Measurements from ENCODE around the gene ATP9B.
"Not testable (repeated sequence)": the region's sequence is repeated elsewhere in the genome, so short reads cannot be mapped to it uniquely, and the experiment has no call there.

The ATP9B gene

DNA sequence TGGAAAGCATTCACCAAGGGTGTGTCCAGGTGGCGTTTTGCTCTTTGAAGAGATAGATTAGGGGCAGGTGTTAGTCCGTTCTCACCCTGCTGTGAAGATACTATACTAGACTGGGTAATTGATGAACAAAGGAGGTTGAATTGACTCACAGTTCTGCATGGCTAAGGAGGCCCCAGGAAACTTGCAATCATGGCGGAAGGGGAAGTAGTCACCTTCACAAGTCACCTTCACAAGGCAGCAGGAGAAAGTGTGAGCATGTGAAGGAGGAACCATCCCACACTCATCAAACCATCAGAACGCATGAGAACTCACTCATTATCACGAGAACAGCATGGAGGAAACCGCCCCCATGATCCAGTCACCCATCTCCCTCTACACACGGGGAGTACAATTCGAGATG lies 190.8 kb downstream of the ATP9B start:
- TF ChIP-seq, protein P1, sequence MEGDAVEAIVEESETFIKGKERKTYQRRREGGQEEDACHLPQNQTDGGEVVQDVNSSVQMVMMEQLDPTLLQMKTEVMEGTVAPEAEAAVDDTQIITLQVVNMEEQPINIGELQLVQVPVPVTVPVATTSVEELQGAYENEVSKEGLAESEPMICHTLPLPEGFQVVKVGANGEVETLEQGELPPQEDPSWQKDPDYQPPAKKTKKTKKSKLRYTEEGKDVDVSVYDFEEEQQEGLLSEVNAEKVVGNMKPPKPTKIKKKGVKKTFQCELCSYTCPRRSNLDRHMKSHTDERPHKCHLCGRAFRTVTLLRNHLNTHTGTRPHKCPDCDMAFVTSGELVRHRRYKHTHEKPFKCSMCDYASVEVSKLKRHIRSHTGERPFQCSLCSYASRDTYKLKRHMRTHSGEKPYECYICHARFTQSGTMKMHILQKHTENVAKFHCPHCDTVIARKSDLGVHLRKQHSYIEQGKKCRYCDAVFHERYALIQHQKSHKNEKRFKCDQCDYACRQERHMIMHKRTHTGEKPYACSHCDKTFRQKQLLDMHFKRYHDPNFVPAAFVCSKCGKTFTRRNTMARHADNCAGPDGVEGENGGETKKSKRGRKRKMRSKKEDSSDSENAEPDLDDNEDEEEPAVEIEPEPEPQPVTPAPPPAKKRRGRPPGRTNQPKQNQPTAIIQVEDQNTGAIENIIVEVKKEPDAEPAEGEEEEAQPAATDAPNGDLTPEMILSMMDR (conservative IDR thresholded peaks at IDR 0.05; ENCODE audit: control insufficient read depth, insufficient read depth, low read depth, low read length): no peak

DNA sequence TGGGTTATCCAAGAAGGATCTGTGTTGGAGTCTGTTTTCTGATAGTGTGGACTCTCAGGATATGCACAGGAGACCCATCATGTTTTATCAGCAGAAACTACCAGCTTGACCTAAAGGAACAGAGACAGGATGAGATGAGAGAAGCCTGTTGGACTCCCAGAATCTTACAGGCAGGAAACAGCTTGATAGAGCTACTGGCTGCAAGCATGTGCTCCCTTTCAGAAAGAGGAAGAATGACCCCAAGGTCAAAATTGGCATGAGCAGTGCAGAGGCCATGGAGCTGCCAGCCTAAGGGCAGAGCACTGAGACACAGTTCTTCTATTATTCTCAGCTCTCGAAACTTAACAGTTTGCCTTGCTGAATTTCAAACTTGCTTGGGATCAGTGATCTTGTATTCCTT lies 191.3 kb downstream of the ATP9B start:
- H3K4me3 ChIP-seq (ENCODE audit: control insufficient read depth, low read depth, low read length): no peak overlapping the region
- no peak for DNase-seq (ENCODE audit: low read depth)
- TF ChIP-seq, protein P1 (conservative IDR thresholded peaks at IDR 0.05; ENCODE audit: control insufficient read depth, insufficient read depth, low read depth, low read length): no peak

More for the DNA sequence above, 190.8 kb downstream of the ATP9B start:
- no peak for DNase-seq (ENCODE audit: low read depth)
- no peak overlapping the region for H3K4me3 ChIP-seq (ENCODE audit: control insufficient read depth, low read depth, low read length)

DNA sequence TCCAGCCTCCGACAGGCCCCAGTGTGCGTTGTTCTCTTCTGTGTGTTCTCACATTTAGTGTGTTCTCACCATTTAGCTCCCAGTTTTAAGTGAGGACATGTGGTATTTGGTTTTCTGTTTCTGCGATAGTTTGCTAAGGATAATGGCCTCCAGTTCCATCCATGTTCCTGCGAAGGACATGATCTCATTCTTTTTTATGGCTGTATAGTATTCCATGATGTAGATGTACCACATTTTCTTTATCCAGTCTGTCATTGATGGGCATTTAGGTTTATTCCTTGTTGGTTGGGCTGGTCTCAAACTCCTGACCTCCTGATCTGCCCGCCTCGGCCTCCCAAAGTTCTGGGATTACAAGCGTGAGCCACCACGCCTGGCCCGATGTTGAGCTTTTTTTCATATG lies 195.9 kb downstream of the ATP9B start:
- not testable (repeated sequence) for DNase-seq (ENCODE audit: low read depth)

DNA sequence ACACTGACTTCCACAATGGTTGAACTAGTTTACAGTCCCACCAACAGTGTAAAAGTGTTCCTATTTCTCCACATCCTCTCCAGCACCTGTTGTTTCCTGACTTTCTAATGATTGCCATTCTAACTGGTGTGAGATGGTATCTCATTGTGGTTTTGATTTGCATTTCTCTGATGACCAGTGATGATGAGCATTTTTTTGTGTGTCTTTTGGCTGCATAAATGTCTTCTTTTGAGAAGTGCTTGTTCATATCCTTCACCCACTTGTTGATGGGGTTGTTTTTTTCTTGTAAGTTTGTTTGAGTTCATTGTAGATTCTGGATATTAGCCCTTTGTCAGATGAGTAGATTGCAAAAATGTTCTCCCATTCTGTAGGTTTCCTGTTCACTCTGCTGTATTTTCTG lies 202.6 kb downstream of the ATP9B start:
- H3K4me3 ChIP-seq (ENCODE audit: control insufficient read depth, low read depth, low read length); DNase-seq (ENCODE audit: low read depth): not testable (repeated sequence)

More for the DNA sequence above, 195.9 kb downstream of the ATP9B start:
- not testable (repeated sequence) for H3K4me3 ChIP-seq (ENCODE audit: control insufficient read depth, low read depth, low read length)

- H3K4me3 ChIP-seq (ENCODE audit: control insufficient read depth, low read depth, low read length): no peak overlapping the region
- DNase-seq (ENCODE audit: low read depth): no peak
- TF ChIP-seq, protein P1 (conservative IDR thresholded peaks at IDR 0.05; ENCODE audit: control insufficient read depth, insufficient read depth, low read depth, low read length): no peak
Measured at GRCh38 chr18:79272916-79273315, 203.7 kb downstream of the ATP9B start.

DNA sequence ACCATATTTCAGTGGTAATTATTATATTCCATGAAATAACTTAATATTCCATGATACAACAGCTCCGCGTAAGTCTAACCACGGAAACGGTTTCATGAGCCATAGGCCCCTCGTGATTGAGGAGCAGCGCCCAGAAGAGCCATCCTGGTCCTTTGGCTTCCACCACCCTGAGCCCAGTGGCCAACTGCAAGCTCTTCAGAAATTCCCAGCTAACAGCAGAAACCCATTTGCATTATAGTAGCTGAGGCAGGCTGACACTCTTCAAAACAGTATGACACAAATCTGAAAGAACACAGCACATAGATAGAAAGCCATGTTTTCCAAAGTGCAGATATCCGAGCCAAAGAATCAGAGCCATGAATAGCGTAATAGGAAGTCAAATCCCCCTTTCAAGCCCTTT lies 205.6 kb downstream of the ATP9B start:
- DNase-seq (ENCODE audit: low read depth): no peak
- TF ChIP-seq, protein P1 (conservative IDR thresholded peaks at IDR 0.05; ENCODE audit: control insufficient read depth, insufficient read depth, low read depth, low read length): no peak

GRCh38 chr18:79275461-79275860 lies 206.3 kb downstream of the ATP9B start:
- no peak overlapping the region for H3K4me3 ChIP-seq (ENCODE audit: control insufficient read depth, low read depth, low read length)
- TF ChIP-seq, protein P1 (conservative IDR thresholded peaks at IDR 0.05; ENCODE audit: control insufficient read depth, insufficient read depth, low read depth, low read length): no peak
- DNase-seq (ENCODE audit: low read depth): no peak

More for the DNA sequence above, 205.6 kb downstream of the ATP9B start:
- no peak overlapping the region for H3K4me3 ChIP-seq (ENCODE audit: control insufficient read depth, low read depth, low read length)

DNA sequence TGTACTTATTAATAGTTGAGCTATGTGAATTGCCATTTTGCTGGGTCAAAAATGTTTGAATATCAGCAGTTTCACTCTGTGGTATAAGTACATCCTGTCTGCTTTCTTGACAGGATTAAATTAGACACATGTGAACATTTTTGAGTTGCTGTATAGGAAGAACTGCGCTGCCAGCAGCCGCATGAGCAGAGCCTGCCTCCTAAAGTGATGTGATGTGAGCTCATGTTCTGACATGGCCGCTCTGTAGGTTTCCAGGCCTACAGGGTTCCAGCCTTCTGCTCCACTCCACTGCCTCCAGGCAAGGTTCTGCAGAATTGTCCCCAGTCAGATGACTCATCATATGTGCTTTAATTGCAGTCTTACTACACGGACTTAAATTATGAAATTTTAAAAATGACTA lies 206.8 kb downstream of the ATP9B start:
- H3K4me3 ChIP-seq (ENCODE audit: control insufficient read depth, low read depth, low read length): no peak overlapping the region
- TF ChIP-seq, protein P1 (conservative IDR thresholded peaks at IDR 0.05; ENCODE audit: control insufficient read depth, insufficient read depth, low read depth, low read length): no peak
- peak; percentile 20 for DNase-seq (ENCODE audit: low read depth)
